Head of caudate nucleus (tissue), 42 donors: ENCODE measurements around the gene DPP10.

Experiments used
- DNase-seq, 42 donors: peaks; one replicate each; pipeline versions ENCODE4 v3.0.0 to v3.0.0-alpha.2; 2020 to 2021; ENCODE audit warnings: mixed read lengths in 7 of 42
- intact Hi-C: fragments of 100-400 bp; cut with DNase I; formaldehyde crosslinking; loops from one replicate; pipeline ENCODE4 v1.15.0; 2022

The DPP10 gene

DNA sequence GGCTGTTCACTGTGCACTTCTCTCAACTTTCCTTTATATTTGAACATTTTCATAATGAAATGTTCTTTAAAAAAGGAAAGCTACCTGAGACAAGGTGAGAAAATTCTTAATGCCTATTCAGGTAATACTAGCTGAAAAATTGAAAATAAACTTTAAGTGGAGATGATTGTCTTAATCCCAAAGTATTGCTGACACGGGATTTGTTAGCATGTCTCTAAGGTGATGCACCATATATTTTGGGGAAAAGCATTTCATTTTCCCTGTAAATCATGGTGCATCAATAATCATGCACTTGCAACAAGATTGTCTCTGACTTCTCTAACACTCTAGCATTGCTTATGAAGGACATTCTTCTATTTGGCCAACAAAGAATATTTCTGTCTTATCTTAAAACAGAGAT, 848.0 kb downstream of the DPP10 start:
- intact Hi-C loops: no loop called here
- DNase-seq: no peak

- intact Hi-C loops: no loop called here
- DNase-seq: no peak
Measured at GRCh38 chr2:115292742-115293141, 850.3 kb downstream of the DPP10 start.

DNA sequence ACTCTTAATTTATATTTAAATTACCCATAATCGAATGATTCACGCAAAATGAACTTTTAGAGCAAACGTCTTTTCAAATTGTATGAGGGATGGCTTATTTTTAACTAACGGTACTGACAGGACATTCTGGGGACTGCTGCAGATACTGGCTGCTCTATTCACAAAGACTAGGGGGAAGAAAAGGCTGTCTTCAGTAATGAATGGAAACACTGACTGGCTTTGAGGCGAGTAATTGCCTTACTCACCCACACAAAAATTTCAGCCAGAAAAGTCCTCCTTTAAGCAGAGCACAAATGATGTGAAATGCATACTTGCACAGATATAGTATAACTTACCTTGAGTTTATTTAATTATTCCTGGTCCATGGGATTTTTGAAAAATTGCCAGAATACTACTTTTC, 852.6 kb downstream of the DPP10 start:
- DNase-seq: peak in 1 of 42 donors; percentile 10
- intact Hi-C loops: no loop called here

DNA sequence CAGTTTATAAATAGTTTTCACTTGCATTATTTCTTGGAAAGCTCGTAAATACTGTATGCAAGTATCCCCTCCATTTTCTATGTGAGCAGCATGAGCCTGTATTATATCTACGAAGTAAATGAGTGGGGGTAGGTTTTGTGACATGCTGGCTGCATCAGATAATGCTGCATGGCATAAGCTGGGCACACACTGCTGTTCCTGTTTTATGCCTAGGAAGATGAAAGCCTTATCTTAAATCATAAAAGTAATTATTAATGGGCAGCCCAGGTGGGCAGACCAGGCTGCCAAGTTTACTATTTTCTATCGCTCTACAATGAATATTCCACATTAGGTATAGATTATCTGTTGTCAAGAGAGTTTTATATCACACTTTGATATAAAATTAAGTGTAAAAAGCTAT, 854.6 kb downstream of the DPP10 start:
- no peak for DNase-seq

GRCh38 chr2:115299199-115299598, 856.8 kb downstream of the DPP10 start:
- intact Hi-C loops: no loop called here
- DNase-seq: no peak

More for the DNA sequence above, 854.6 kb downstream of the DPP10 start:
- intact Hi-C loops: no loop called here

DNA sequence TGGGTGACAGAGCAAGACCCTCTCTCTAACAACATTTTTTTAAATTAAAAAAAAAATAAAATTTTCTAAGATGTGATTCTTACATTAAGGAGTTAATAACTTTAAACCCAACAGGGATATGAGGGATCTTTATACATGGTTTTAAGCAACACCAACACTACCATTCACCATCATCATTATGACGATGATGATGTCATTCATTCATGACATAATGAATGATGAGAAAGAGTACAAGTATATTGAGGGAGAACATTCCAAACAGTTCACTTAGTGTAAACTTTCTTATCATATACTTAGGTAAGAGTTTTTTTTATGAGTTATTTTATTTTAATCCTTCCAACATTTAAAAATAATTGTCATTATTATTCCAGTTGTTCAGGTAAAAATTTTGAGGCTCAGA, 863.3 kb downstream of the DPP10 start:
- DNase-seq: no peak
- intact Hi-C loops: no loop called here

DNA sequence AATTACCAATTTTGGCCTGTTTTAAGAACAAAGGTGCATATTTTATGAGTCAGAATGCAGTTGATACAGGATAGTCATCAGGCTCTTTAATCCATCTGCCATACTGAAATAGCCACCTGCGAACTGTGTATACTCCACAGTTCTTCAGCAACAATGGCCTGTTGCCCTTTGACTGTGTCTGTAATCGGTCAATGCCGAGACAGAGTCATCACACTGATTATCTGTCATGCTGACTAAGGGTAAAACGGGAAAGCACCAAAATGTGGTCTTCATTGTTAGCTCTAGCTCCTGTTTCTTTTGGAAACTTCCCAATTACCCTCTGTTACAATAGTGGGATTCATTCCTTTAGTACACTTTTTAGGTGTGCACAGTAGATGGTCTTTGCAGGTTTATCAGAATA, 871.7 kb downstream of the DPP10 start:
- intact Hi-C loops: no loop called here
- no peak for DNase-seq

DNA sequence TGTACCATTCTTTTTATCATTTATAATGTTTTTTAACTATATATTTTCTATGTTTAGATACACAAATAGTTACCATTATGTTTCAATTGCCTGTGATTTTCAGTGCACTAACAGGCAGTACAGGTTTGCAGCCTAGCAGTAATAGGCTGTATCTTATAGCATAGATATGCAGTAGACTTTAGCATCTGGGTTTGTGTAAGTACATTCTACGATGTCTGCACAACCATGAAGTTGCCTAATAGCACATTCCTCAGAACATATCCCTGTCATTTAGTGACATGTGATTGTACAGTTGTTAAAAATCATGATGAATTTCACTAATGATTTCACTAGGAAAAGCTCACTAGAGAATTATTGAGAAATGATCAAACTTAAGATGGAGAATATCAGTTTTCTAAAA, 884.6 kb downstream of the DPP10 start:
- DNase-seq: no peak
- intact Hi-C loops: no loop called here

GRCh38 chr2:115359550-115359949, 917.1 kb downstream of the DPP10 start:
- intact Hi-C loops: no loop called here
- DNase-seq: no peak

DNA sequence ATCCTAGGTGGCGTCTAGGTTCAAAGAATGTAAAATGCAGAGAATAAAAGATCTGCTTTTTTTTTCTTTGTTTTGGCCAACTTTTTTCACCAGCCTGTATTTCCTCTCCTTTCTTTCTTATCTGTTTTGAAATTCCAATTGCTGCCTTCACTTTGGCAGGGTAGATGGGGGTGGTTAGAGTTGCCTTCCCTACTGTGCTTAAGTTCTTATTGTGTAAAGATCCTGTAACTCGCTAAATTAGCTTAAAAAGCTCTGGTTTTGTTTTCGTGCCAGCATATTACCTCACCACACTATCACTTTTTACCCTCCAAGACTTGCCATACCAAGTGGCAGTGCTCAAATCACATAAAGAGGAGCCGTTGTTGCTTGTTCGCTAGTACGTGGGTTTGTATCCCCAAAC, 921.7 kb downstream of the DPP10 start:
- intact Hi-C loops: no loop called here
- peak in 1 of 42 donors; percentile 6 for DNase-seq

DNA sequence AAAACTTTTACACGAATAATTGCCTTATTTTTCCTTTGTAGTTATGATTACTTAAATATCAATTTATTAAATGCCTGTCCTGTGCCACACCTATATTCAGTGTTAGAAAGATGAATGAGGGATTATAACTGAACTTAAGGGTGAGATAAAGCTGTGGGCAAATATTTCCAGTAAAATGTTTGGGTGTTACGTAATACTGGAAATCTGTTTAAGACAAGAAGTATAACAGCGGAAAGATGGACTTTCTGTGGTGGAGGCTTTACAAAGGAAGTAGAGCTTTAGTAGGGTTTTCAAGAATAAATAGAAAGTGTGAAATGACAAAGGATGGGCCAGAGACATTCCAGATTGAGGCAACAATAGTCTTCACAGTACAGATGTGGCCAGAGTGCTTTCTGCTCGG, 927.0 kb downstream of the DPP10 start:
- intact Hi-C loops: no loop called here
- no peak for DNase-seq

DNA sequence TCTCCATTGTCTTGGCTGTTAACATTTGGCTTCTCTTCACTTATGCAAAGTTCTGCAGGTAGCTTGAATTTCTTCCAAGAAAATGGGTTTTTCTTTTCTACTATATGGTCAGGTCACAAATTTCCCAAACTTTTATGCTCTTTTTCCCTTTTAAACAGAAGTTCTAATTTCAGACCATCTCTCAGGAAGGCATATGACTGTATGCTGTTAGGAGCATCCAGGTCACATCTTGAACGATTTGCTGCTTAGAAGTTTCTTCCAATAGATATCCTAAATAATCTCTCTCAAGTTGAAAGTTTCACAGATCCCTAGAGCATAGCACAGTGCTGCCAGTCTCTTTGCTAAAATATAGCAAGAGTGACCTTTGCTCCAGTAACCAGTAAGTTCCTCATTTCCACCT, 932.5 kb downstream of the DPP10 start:
- intact Hi-C loops: no loop called here
- DNase-seq: no peak

GRCh38 chr2:115384399-115384798, 942.0 kb downstream of the DPP10 start:
- no peak for DNase-seq
- intact Hi-C loops: no loop called here

DNA sequence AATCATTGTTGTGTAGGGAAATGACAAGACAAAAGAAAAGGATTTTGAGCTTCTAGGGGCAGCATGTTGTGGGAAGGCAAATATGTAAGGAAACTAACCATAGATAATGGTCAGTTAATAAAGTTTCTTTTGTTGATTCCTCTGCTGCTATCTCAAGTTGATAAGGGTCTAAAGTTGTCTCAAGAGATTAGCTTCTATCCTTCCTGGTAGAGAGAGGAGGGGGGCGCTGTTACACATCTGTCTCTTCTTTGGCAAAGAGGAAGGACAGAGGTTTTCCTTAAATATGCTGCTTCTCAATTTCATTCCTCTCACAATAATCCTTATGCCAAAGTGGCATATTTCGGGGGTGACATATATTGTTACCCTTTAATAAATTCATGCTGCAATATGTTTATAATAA, 944.0 kb downstream of the DPP10 start:
- intact Hi-C loops: no loop called here
- no peak for DNase-seq

DNA sequence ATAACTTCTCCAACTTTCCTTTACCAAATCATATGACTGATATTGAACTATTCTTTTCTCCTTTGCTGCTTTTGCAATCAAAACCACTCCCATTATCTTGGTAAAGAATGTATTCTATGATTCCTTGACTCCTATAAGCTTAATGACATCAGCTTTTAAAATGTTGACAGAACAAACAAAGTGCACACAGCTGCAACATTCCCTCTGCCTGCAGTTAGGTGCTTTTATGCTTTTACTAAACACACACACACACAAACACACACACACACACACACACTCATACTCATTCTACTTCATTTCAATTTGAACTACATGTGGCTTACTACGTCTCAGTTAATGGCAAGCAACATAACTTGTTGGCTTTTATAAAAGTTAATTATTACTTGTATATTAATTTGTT, 946.6 kb downstream of the DPP10 start:
- intact Hi-C loops: no loop called here
- no peak for DNase-seq

GRCh38 chr2:115389898-115390565, 947.6 kb downstream of the DPP10 start:
- no peak for DNase-seq
- intact Hi-C loops: no loop called here

DNA sequence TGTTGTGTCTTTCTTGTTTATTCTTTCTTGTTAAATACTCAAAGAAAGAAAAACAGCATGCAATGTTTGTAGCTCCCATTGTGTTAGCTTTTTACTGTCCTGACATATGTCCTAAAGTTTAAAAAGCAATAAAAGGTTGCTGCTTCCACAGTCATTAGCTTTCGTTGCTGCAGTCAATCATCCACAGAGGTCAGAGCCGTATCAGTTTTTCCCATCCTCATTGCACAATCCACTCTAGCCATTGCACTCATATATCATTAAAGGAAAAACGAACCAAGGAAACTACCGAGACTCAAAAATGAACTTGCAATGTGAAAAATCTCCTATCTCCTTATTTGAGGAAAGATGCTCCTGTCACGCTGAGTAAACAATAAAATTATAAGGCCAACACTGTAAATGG, 954.1 kb downstream of the DPP10 start:
- no peak for DNase-seq
- intact Hi-C loops: no loop called here

DNA sequence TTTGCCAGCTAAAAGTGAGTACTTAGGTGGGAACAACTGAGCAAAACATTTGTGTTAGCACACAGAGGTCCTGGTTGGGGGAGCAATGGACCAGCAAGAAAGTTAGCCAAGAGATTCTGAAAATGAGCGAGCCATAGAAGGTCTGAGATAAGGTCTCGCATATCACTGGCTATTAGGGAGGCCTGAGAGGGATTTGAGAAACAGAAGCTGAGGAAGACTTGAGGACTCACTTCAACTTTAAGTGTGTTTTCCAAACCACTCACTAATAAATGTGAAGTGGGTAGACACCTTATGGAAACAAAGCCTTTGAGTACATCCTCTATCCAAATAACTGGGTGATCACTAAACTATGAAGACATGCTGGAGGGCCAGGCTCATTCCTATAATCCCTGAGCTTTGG, 958.5 kb downstream of the DPP10 start:
- intact Hi-C loops: no loop called here
- no peak for DNase-seq

DNA sequence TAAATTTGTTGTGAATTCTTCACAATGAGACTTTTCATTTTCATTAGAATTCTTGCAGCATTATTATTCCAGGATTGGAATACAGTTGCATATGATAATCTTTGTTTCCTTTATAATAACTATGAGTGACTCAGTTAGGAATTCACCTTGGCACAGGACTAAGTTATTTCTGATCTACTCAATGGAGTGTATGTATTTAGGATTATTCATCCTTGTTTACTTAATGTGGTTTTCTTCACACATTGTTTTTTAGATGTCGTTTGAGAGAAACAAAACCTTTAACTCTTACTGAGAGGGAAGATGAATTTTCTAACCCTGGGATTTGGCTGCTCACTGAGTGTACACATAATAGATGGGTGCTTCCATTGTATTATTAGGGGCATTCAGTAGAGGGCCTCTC, 970.1 kb downstream of the DPP10 start:
- DNase-seq: no peak
- intact Hi-C loops: no loop called here

GRCh38 chr2:115413791-115414190, 971.4 kb downstream of the DPP10 start:
- intact Hi-C loops: no loop called here
- DNase-seq: no peak

DNA sequence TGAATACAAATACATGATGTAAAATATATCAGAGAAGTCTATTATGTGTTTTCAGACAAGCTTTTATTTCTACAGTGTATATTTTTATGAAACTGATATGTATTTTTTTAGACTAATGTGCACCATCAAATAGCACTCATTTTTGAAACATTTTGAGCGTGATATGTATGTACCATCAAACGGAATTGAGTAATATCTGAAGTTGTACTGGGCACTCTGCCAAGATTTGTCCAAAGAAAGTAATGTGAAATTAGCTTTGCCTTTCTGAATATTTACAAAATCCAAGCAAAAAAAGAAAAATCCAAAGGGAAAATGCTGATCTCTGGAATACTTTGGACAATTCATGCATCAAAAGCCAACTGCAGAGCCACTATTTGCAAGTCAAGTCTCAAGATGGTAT, 972.0 kb downstream of the DPP10 start:
- intact Hi-C loops: no loop called here
- no peak for DNase-seq
